ENCODE data around the gene FBLN7.

- TF ChIP-seq EZH2 (IDR thresholded peaks at IDR 0.05; ENCODE audit: borderline replicate concordance) = no peak
- TF ChIP-seq CTCF (IDR thresholded peaks at IDR 0.05; ENCODE audit: poor library complexity) = no peak
- TF ChIP-seq EZH2phosphoT487 (IDR thresholded peaks at IDR 0.05; ENCODE audit: low read depth, severe bottlenecking, unreplicated experiment) = no peak
Observed at GRCh38 chr2:112182581-112183034, 44.4 kb downstream of the FBLN7 start.

All from hepatocyte (in vitro differentiated cells).